KMS-11 (cell line): ENCODE results near the gene CRABP1.

Experiments
- H2AFZ ChIP-seq: fragments of 200-600 bp; sonication (generic); 2 replicates; pipeline ENCODE4 v1.6.1; 2016; ENCODE audit warnings: antibody characterized with exemption, mixed run types, low read depth
- H3K27ac ChIP-seq: fragments of 200-600 bp; sonication (generic); 2 replicates; pipeline ENCODE4 v1.6.1; 2016; ENCODE audit warnings: mild to moderate bottlenecking, mixed run types
- H3K27me3 ChIP-seq: fragments of 200-600 bp; sonication (generic); 2 replicates; pipeline ENCODE4 v1.6.1; 2017; ENCODE audit warnings: mild to moderate bottlenecking, low read depth, mixed run types, moderate library complexity; ENCODE audit not compliant: insufficient read depth
- H3K36me3 ChIP-seq: fragments of 200-600 bp; sonication (generic); 2 replicates; pipeline ENCODE4 v1.6.1; 2017; ENCODE audit warnings: mild to moderate bottlenecking, mixed run types; ENCODE audit not compliant: insufficient read depth
- H3K4me1 ChIP-seq: fragments of 200-600 bp; sonication (generic); 2 replicates; pipeline ENCODE4 v1.6.1; 2016; ENCODE audit warnings: mild to moderate bottlenecking, low read depth, mixed run types; ENCODE audit not compliant: poor library complexity, severe bottlenecking
- H3K4me2 ChIP-seq: fragments of 200-600 bp; sonication (generic); 2 replicates; pipeline ENCODE4 v1.7.0; 2016; ENCODE audit warnings: mild to moderate bottlenecking, mixed run types
- H3K4me3 ChIP-seq: fragments of 200-600 bp; sonication (generic); IDR thresholded peaks from 2 replicates; pipeline ENCODE4 v1.6.1; 2017; ENCODE audit warnings: low read depth, low read length, mixed read lengths; ENCODE audit not compliant: insufficient read depth
- H3K79me2 ChIP-seq: fragments of 200-600 bp; sonication (generic); 2 replicates; pipeline ENCODE4 v1.6.1; 2016; ENCODE audit warnings: low read depth, mixed run types; ENCODE audit not compliant: insufficient read depth
- H3K9ac ChIP-seq: fragments of 200-600 bp; sonication (generic); 2 replicates; pipeline ENCODE4 v1.6.1; 2016; ENCODE audit warnings: mild to moderate bottlenecking, mixed run types
- H4K20me1 ChIP-seq: fragments of 200-600 bp; sonication (generic); 2 replicates; pipeline ENCODE4 v1.6.1; 2016; ENCODE audit warnings: mild to moderate bottlenecking, mixed run types; ENCODE audit not compliant: insufficient read depth
- TF ChIP-seq, protein P1 (sequence below): fragments of 200-600 bp; sonication (generic); conservative IDR thresholded peaks from 2 replicates; pipeline ENCODE4 v1.6.1; 2017; ENCODE audit warnings: low read depth, mild to moderate bottlenecking, antibody characterized with exemption, low read length, moderate library complexity, mixed read lengths

Gene CRABP1

GRCh38 chr15:78393137-78393536 lies 53.0 kb downstream of the CRABP1 start:
- Histone ChIP-seq H3K9ac (no peak overlapping the region), H3K4me1 (no peaks in the 10 kb centered on the region), H3K27me3 (no peaks in the 10 kb centered on the region), H3K4me3 (no peak overlapping the region), H4K20me1 (no peaks in the 10 kb centered on the region), H3K79me2 (no peaks in the 10 kb centered on the region), H2AFZ (no peak overlapping the region), H3K36me3 (no peaks in the 10 kb centered on the region), H3K4me2 (no peak overlapping the region), H3K27ac (no peak overlapping the region)
- TF ChIP-seq, protein P1, sequence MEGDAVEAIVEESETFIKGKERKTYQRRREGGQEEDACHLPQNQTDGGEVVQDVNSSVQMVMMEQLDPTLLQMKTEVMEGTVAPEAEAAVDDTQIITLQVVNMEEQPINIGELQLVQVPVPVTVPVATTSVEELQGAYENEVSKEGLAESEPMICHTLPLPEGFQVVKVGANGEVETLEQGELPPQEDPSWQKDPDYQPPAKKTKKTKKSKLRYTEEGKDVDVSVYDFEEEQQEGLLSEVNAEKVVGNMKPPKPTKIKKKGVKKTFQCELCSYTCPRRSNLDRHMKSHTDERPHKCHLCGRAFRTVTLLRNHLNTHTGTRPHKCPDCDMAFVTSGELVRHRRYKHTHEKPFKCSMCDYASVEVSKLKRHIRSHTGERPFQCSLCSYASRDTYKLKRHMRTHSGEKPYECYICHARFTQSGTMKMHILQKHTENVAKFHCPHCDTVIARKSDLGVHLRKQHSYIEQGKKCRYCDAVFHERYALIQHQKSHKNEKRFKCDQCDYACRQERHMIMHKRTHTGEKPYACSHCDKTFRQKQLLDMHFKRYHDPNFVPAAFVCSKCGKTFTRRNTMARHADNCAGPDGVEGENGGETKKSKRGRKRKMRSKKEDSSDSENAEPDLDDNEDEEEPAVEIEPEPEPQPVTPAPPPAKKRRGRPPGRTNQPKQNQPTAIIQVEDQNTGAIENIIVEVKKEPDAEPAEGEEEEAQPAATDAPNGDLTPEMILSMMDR, result no peak

- H3K4me1 ChIP-seq, result no peaks in the 10 kb centered on the region
- no peak overlapping the region for H3K4me2 ChIP-seq
- TF ChIP-seq, protein P1, result no peak
- H3K4me3 ChIP-seq, result no peak overlapping the region
- H3K27ac ChIP-seq, result no peak overlapping the region
- H3K79me2 ChIP-seq, result no peaks in the 10 kb centered on the region
- no peak overlapping the region for H3K9ac ChIP-seq
- no peaks in the 10 kb centered on the region for H4K20me1 ChIP-seq
- no peaks in the 10 kb centered on the region for H3K27me3 ChIP-seq
- H2AFZ ChIP-seq, result no peak overlapping the region
- no peaks in the 10 kb centered on the region for H3K36me3 ChIP-seq
Observed at GRCh38 chr15:78394026-78394425, 53.9 kb downstream of the CRABP1 start.

GRCh38 chr15:78394981-78395616 lies 54.9 kb downstream of the CRABP1 start:
- Histone ChIP-seq H3K27me3 (no peaks in the 10 kb centered on the region), H3K4me1 (no peaks in the 10 kb centered on the region), H4K20me1 (no peaks in the 10 kb centered on the region), H3K79me2 (no peaks in the 10 kb centered on the region), H2AFZ (no peak overlapping the region), H3K4me2 (no peak overlapping the region), H3K4me3 (no peak overlapping the region), H3K27ac (no peak overlapping the region), H3K9ac (no peak overlapping the region), H3K36me3 (no peaks in the 10 kb centered on the region)
- TF ChIP-seq, protein P1, result no peak

DNA sequence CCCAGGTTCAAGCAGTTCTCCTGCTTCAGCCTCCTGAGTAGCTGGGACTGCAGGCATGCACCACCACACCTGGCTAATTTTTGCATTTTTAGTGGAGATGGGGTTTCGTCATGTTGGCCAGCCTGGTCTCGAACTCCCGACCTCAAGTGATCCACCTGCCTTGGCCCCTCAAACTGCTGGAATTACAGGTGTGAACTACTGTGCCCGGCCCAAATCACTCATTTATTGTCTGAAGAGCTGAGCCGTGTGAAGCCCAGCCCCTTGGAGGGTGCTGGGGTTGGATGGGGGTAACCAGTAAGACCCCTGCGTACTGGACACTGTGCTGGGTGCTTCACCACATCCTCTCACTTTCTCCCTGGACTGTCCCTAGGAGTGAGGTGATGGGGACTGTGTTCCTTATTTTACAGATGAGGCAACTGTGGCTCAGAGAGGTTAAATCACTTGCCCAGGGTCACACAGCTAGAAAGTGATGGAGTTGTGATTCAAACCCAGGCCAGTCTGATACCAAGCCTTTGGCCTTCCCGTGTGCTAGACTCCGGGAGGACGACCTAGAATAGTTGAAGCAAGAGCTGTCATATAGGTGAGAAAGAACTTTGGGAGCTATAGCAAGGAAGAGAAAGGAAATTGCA lies 56.1 kb downstream of the CRABP1 start:
- no peak overlapping the region for H3K4me3 ChIP-seq
- no peaks in the 10 kb centered on the region for H3K36me3 ChIP-seq
- H3K79me2 ChIP-seq, result no peaks in the 10 kb centered on the region
- H4K20me1 ChIP-seq, result no peaks in the 10 kb centered on the region
- no peak overlapping the region for H2AFZ ChIP-seq
- no peak overlapping the region for H3K27ac ChIP-seq
- no peak overlapping the region for H3K4me2 ChIP-seq
- H3K4me1 ChIP-seq, result no peaks in the 10 kb centered on the region
- TF ChIP-seq, protein P1, result no peak
- no peaks in the 10 kb centered on the region for H3K27me3 ChIP-seq
- H3K9ac ChIP-seq, result no peak overlapping the region
